Renal cortex interstitium (tissue), 11 donors: Measurements from ENCODE around the gene CELSR2. TPM values are rescaled to one million over a fixed set of nuclear protein-coding genes. Genes with fewer than 3 reads are reported as not detected.
"Not testable (repeated sequence)": the region's sequence is repeated elsewhere in the genome, so short reads cannot be mapped to it uniquely, and the experiment has no call there.

Source experiments
- DNase-seq, 11 donors: peaks; one replicate each; pipeline ENCODE4 v3.0.0-alpha.2; 2013; ENCODE audit warnings: low read depth in 9 of 11, low spot score in 4 of 11; ENCODE audit errors: extremely low read depth in 1 of 11
- polyA plus RNA-seq, 3 donors: library from polyadenylated mRNA; unstranded; fragments of 120-200 nt; gene quantifications; one replicate each; pipeline ENCODE4 v1.2.1, GENCODE V29; 2013; ENCODE audit not compliant: insufficient read length in 3 of 3

The CELSR2 gene
- polyA plus RNA-seq, 3 donors = 25.6 to 39.5 (median 34.9) TPM

DNA sequence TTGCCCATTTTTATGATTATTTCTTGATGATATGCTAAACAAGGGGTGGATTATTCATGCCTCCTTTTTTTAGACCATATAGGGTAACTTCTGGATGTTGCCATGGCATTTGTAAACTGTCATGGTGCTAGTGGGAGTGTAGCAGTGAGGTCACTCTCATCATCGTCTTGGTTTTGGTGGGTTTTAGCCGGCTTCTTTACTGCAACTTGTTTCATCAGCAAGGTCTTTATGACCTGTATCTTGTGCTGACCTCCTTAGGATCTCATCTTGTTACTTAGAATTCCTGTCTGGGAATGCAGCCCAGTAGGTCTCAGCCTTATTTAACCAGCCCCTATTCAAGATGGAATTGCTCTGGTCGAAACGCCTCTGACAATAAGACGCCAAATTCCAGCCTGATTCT lies 37.4 kb downstream of the CELSR2 start:
- DNase-seq = not testable (repeated sequence)

GRCh38 chr1:109290137-109290536 lies 40.8 kb downstream of the CELSR2 start:
- no peak for DNase-seq

- no peak for DNase-seq
These were observed 41.7 kb downstream of the CELSR2 start for GRCh38 chr1:109290998-109291397.

DNA sequence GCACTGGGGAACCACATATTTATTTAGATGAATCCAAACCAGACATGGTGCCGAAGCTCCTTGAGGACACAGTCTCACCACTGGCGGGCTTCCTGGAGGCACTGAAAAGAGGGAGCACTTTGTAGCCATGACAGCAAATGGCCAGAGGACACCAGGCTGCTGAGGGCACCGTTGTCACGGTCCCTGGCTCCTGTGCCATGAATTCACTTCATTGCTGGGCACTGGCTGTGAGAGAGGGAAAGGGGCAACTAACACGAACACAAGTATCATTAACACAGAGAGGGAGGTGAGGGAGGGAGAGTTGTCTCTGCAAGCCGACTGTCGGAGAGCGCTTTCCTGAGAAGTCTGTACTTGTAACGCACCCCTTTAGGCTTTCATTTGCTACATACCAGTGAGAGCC lies 43.0 kb downstream of the CELSR2 start:
- no peak for DNase-seq

DNA sequence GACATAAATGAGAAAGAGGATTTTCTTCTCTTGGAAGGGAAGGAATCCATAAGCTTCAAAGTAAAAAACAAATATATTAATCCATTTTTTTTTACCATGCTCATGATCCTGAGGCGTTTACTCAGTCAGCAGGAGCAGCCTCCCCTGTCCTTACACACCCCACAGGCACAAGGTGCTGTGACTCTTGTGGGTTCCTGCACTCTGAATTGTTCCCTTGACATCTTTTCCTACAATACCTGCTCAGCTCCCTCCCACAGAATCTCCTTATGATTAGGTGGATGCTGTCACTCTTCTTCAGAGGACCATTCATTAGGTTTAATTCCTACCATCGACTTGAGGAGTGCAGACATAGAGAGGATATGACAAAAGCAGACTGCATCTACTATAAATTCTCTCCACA lies 43.7 kb downstream of the CELSR2 start:
- no peak for DNase-seq

- DNase-seq = no peak
These were observed 45.1 kb downstream of the CELSR2 start for GRCh38 chr1:109294481-109294880.

DNA sequence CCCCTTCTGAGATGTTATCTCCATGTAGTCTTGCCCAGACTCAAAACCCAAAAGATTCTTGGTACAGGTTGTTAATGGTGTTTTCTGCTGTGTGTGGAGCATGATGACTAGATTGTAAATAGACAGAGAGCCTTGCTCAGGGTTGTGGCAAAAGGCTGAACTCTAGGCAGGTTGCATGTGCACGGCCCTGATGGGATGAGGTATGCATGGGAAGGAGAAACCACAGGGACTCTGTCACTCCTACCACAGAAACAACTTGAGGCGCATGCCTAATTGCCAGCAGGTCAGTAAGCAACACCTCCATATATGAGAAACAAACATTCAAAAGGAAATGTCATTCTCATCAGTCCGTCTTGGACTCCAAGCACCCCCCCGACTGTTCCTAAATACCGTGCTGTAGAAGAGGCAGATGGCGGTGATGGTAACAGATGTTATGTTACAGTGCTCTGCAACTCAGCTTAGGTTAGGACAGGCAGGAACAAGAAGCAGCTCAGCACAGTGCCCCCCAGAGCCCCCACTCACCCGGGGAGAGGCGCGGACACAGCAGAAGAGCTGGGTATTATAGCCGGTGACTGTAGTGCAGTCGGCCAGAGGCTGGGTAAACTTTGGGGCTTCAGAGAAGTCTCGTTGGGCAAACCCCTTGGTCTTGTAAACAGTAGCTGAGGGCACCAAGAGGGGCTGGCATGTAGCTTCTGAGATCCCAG lies 46.5 kb downstream of the CELSR2 start:
- no peak for DNase-seq

- no peak for DNase-seq
These were observed 47.4 kb downstream of the CELSR2 start for GRCh38 chr1:109296782-109297181.

- DNase-seq = no peak
These were observed 49.6 kb downstream of the CELSR2 start for GRCh38 chr1:109298666-109299557.

DNA sequence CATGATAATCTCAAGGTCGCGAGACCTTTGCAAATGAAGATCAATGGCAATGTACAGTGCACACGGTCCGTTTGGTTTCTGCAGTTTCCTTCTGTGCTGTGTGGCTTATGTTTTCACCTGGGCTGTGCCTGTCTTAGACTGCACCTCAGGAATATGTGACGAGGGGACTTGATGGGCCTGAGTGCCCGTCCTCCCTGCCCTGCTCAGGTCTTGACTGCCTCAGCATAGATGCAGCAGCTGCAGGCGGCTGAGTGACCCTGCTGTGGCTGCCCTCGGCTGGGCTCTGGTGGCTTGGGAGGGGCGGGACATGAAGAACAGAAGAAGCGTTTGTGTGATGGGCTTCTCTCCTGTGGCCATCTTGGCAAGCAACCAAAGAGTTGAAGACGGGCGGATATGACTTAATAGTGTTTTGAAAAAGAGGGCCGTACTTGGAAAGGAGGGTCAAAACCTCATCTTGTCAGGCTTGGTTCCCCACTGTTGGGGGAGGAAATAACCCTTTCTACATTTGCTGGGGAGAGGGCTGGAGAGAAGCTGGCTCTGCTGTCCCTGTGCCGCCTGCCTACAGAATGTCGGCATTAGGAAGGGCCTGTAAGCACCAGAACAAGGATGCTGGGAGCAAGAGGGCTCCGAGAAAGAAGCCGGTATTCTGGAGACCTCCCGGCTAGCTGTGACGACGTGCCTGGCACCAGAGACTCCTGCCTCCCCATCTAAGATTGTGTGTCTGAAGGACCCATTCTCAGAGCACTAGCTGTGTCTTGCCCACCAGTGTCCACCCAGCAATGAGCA lies 50.4 kb downstream of the CELSR2 start:
- no peak for DNase-seq

DNA sequence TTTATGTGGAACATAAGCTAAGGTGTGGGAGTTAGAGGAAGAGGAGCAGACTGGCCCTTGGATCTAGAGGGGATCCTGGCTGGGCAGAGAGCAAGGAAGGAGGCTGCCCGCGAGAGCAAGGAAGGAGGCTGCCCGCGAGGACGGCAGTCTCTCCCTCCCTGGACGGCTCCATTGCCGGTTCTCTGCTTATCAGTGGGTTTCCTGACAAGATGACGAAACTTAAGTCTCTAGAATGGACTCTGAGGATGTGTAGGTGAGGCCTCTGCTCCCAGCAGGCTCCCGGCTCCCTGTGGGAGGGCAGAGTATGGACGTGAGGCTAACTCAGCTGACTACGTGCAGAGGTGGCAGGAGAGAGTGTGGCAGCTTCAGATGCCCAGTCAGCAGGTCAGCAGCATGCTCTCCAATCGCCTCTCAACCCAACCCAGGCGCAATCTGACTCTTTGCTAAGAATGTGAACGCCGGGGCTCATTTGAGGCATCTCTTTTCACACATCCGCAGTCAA lies 51.4 kb downstream of the CELSR2 start:
- no peak for DNase-seq

- no peak for DNase-seq
These were observed 52.5 kb downstream of the CELSR2 start for GRCh38 chr1:109301874-109302273.

DNA sequence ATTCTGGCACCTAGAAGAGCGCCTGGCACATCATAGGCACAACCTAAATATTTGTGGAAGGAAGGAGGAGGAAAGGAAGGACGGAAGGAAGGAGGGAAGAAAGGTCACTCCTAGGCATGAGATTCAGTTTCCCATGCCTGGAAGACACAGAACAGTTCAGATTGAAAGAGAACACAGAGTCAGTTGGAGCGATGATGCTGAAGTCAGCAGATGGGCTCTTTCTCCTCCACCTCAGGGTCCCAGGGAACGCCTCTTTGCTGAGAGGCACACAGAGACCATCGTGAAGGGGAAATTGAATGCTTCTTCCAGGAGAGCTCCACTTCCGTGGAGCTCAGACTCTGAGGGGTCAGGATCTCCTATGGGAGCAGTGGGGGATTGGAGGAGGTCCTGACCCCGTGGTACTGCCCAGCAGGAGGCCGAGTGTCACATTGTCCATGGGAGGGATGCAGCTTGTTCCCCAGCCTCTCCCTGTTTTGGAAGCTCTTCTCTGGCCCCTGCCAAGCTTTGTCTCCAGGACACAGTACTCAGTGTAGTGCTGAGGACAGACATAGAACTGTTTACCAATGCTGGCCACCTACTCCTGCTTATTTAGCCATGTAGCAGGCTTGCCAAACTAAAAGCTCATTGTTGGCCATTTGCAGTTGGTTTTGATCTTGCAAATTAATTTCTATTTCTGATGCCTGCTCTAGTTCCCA lies 55.0 kb downstream of the CELSR2 start:
- no peak for DNase-seq

- not testable (repeated sequence) for DNase-seq
These were observed 56.7 kb downstream of the CELSR2 start for GRCh38 chr1:109305991-109306390.

- DNase-seq = no peak
These were observed 57.5 kb downstream of the CELSR2 start, which contains the start of gene MYBPHL for GRCh38 chr1:109306832-109307273. Gene MYBPHL, minus strand, starts transcription at chr1:109307011. Its CDS starts 20 bp downstream, at chr1:109306991.

GRCh38 chr1:109307274-109308021 lies 58.1 kb downstream of the CELSR2 start:
- no peak for DNase-seq

- DNase-seq = no peak
These were observed 60.0 kb downstream of the CELSR2 start for GRCh38 chr1:109309347-109309746.

- no peak for DNase-seq
These were observed 62.9 kb downstream of the CELSR2 start for GRCh38 chr1:109312246-109312645.
